GM12892 (cell line): ENCODE data around the gene ZFPM1.

Experiments used
- POLR2A ChIP-seq: IDR thresholded peaks from 2 replicates; pipeline ENCODE4 v1.6.1; 2011; ENCODE audit warnings: low read depth, low read length, control low read depth
- POLR2AphosphoS5 ChIP-seq: IDR thresholded peaks from 2 replicates; pipeline ENCODE4 v1.6.1; 2011; ENCODE audit warnings: low read depth, low read length, control low read depth

DNA sequence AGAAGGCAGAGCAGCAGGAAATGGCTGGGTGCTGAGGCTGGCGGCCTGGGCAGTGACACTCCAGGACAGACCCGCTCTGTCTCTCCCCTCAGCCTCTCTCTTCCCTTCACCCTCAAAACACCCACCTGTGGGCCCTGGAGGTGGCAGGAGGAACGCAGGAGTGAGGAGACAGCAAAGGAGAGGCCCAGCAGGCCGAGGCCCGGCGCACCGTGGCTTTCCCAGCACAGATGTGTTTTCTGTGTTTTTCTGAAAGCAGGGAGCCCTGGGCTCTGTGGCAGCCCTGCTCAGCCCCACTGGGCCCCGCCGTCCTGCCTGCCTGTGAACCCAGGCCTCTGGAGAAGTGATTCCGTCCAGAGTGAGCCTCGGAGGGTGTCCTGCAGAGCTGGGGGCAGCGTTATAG is 39.8 kb upstream of the ZFPM1 start:
- TF ChIP-seq POLR2AphosphoS5, result no peak
- TF ChIP-seq POLR2A, result no peak
